ENCODE data around the gene DLK1. TPM values are rescaled to one million over a fixed set of nuclear protein-coding genes. Genes with fewer than 3 reads are reported as not detected.

DLK1 gene
- total and polyA plus RNA-seq, 4 donors, result 0.05 to 9.9 (median 1.2) TPM; not detected in 1

- Histone ChIP-seq H3K9ac (ENCODE audit: insufficient read depth in 1 of 2, low read length in 2 of 2) (no peak overlapping the region), H3K4me1 (ENCODE audit: control insufficient read depth in 5 of 5, insufficient read depth in 5 of 5, low read length in 5 of 5) (peaks cover 0 to 9% (median 4%) of the 10 kb centered on the region in 5 donors), H3K36me3 (ENCODE audit: control insufficient read depth in 4 of 4, insufficient read depth in 4 of 4, low read length in 4 of 4) (no peaks in the 10 kb centered on the region), H3K27me3 (ENCODE audit: control insufficient read depth in 3 of 3, insufficient read depth in 3 of 3, low read length in 2 of 3) (peaks cover 0 to 4% (median 0%) of the 10 kb centered on the region in 3 donors), H3K27ac (ENCODE audit: low read depth in 1 of 2, low read length in 1 of 2) (no peak overlapping the region), H3K9me3 (ENCODE audit: control insufficient read depth in 4 of 4, insufficient read depth in 3 of 4, low read length in 3 of 4) (peaks cover 0 to 3% (median 0%) of the 10 kb centered on the region in 4 donors), H3K4me3 (no peak overlapping the region)
- peak; percentile 53 to 60 (median 55) for DNase-seq
- peak; percentile 64 for ATAC-seq (ENCODE audit: insufficient read depth, low FRiP score)
- TF ChIP-seq CTCF (IDR thresholded peaks at IDR 0.05; ENCODE audit: control extremely low read depth, extremely low read depth), result no peak
- 59 to 80% methylated on average over 40 of the region's 40 CpGs for WGBS, 2 donors
These were observed 18.0 kb upstream of the DLK1 start for GRCh38 chr14:100708425-100709288.

DNA sequence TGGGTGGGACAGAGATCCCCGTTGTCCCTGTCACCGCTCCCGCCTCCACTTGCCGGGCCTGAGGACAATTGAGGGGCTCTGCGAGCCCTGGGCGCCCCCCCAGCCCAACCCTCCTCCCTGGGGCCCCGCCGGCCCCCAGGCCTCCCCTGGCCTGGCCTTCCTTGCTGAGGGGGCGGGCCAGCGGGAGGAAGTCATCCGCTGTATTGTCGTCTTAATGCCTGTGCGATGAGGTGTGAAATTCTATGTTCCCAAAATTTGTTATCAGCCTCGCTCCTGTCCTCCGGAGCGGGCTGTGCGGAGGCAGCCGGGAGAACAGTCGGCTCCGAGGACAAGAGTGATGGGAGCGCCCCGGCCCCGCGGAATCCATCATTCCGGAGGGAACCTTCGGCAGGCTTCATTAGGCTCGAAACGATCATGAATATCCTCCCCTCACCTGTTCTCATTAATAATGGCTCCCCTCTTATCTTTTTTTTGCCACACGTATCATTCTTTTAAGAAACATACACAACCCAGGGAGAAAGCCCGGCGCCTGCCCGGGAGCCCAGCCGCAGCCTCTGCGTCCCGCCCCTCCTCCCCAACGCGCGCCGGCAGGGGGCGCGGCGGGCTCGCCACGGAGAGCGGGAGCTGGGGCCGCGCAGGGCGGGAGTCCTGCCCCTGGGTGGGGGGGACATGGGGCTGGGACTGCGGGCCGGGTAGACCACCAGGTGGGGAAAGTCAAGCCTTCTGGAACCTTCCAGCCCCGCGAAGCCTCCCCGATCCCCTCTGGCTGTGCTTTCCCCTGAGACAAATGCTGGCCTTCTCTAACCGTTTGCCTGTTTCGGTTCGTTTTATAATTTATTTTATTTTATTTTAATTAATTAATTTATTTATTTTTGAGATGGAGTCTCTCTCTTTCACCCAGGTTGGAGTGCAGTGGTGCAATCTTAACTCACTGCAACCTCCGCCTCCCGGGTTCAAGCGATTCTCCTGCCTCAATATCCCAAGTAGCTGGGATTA lies 17.1 kb upstream of the DLK1 start:
- TF ChIP-seq CTCF (IDR thresholded peaks at IDR 0.05; ENCODE audit: control extremely low read depth, extremely low read depth), result no peak
- ATAC-seq (ENCODE audit: insufficient read depth, low FRiP score), result no peak
- peak; percentile 51 to 71 (median 69) for DNase-seq
- H3K4me1 ChIP-seq (ENCODE audit: control insufficient read depth in 5 of 5, insufficient read depth in 5 of 5, low read length in 5 of 5), result peaks cover 0 to 9% (median 4%) of the 10 kb centered on the region in 5 donors
- H3K4me3 ChIP-seq, result no peak overlapping the region
- 22 to 32% methylated on average over 54 to 59 of the region's 59 CpGs for WGBS, 2 donors
- H3K27ac ChIP-seq (ENCODE audit: low read depth in 1 of 2, low read length in 1 of 2), result no peak overlapping the region
- H3K27me3 ChIP-seq (ENCODE audit: control insufficient read depth in 3 of 3, insufficient read depth in 3 of 3, low read length in 2 of 3), result peaks cover 0 to 4% (median 0%) of the 10 kb centered on the region in 3 donors
- peaks cover 0 to 4% (median 0%) of the 10 kb centered on the region in 4 donors for H3K9me3 ChIP-seq (ENCODE audit: control insufficient read depth in 4 of 4, insufficient read depth in 3 of 4, low read length in 3 of 4)
- no peaks in the 10 kb centered on the region for H3K36me3 ChIP-seq (ENCODE audit: control insufficient read depth in 4 of 4, insufficient read depth in 4 of 4, low read length in 4 of 4)
- no peak overlapping the region for H3K9ac ChIP-seq (ENCODE audit: insufficient read depth in 1 of 2, low read length in 2 of 2)

DNA sequence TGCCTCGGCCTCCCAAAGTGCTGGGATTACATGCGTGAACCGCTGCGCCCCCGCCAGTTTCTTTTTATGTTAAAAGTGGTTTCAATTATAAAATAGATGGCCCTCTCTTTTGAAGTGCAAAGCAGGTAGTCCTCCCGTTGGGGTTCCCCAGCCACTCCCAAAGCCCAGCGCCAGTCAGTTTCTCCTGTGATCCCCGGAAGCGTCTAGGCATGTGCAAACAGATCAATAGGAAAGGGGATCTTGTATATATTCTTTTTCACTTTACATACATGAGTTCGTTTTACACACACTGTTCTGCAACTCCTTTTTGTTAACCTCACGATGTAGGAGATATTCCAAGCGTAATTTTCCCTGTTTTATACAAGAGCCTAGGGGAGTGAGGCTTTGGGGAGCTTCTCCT lies 16.3 kb upstream of the DLK1 start:
- 80 to 83% methylated on average over 12 of the region's 12 CpGs for WGBS, 2 donors
- peaks cover 0 to 9% (median 4%) of the 10 kb centered on the region in 5 donors for H3K4me1 ChIP-seq (ENCODE audit: control insufficient read depth in 5 of 5, insufficient read depth in 5 of 5, low read length in 5 of 5)
- DNase-seq, result no peak
- H3K36me3 ChIP-seq (ENCODE audit: control insufficient read depth in 4 of 4, insufficient read depth in 4 of 4, low read length in 4 of 4), result no peaks in the 10 kb centered on the region
- no peak overlapping the region for H3K4me3 ChIP-seq
- no peak for TF ChIP-seq CTCF (IDR thresholded peaks at IDR 0.05; ENCODE audit: control extremely low read depth, extremely low read depth)
- no peak for ATAC-seq (ENCODE audit: insufficient read depth, low FRiP score)
- no peak overlapping the region for H3K9ac ChIP-seq (ENCODE audit: insufficient read depth in 1 of 2, low read length in 2 of 2)
- no peak overlapping the region for H3K27ac ChIP-seq (ENCODE audit: low read depth in 1 of 2, low read length in 1 of 2)
- H3K9me3 ChIP-seq (ENCODE audit: control insufficient read depth in 4 of 4, insufficient read depth in 3 of 4, low read length in 3 of 4), result peaks cover 0 to 7% (median 0%) of the 10 kb centered on the region in 4 donors
- peaks cover 0 to 4% (median 0%) of the 10 kb centered on the region in 3 donors for H3K27me3 ChIP-seq (ENCODE audit: control insufficient read depth in 3 of 3, insufficient read depth in 3 of 3, low read length in 2 of 3)

All from lung (tissue), 12 donors.